GM21526 (cell line): ENCODE measurements around the gene OIT3.
"Not testable (repeated sequence)": the region's sequence is repeated elsewhere in the genome, so short reads cannot be mapped to it uniquely, and the experiment has no call there.

Experiments
- ATAC-seq: cut with Tn5 transposase; IDR thresholded peaks from one replicate; pipeline ENCODE4 v1.9.1; 2021; ENCODE audit warnings: moderate library complexity; ENCODE audit not compliant: unreplicated experiment, low FRiP score

Gene OIT3

DNA sequence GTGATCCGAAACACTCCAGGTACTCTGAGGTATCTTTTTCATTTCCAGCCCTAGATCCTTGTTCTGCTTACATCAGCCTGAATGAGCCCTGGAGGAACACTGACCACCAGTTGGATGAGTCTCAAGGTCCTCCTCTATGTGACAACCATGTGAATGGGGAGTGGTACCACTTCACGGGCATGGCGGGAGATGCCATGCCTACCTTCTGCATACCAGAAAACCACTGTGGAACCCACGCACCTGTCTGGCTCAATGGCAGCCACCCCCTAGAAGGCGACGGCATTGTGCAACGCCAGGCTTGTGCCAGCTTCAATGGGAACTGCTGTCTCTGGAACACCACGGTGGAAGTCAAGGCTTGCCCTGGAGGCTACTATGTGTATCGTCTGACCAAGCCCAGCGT is 5.1 kb downstream of the OIT3 start:
- ATAC-seq: no peak

DNA sequence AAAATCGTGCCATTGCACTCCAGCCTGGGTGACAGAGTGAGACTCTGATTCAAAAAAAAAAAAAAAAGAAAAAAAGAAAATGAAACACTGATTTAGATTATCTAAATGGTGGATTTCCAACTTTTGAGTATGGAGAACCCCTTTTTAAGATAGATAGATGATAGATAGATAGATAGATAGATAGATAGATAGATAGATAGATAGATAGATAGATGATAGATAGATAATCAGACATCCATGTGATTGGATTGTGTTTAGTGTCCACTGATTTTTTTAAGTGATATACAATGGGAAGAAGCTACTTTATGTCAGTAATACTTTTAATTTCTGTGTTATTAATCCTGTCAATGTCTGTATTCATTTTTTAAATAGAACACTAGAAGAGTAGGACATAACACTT is 6.0 kb downstream of the OIT3 start:
- no peak for ATAC-seq

- ATAC-seq: not testable (repeated sequence)
These were observed 10.5 kb downstream of the OIT3 start for GRCh38 chr10:72903941-72904446.

DNA sequence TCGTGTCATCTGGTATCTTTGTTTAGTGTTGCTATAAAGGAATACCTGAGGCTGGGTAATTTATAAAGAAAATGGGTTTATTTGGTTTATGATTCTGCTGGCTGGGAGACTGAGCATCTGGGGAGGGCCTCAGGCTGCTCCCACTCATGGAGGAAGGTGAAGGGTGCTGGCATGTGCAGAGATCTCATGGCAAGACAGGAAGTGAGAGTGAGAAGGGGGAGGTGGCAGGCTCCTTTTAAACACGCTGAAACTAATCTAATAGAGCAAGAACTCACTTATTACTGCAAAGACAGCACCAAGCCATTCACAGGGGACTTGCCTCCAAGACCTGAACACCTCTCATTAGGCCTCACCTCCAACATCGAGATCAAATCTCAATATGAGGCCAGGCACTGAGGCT is 11.3 kb downstream of the OIT3 start:
- no peak for ATAC-seq

DNA sequence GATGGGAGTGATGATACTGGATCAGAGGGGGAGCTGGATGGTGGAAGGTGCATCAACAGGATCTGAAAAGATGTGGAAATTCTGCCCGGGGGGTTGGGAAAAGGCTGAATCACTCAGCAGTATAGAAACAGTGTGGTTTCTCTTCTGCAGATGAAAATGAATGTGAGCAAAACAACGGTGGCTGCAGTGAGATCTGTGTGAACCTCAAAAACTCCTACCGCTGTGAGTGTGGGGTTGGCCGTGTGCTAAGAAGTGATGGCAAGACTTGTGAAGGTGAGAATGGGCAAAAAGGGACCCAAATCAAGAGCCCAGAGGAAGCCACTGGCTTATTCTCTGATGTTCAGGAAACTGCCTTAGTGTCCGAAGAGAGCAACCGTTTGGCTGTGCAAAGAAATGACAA is 12.9 kb downstream of the OIT3 start:
- ATAC-seq: no peak

GRCh38 chr10:72910705-72911104 is 17.2 kb downstream of the OIT3 start:
- no peak for ATAC-seq

- no peak for ATAC-seq
These were observed 18.2 kb downstream of the OIT3 start for GRCh38 chr10:72911758-72912157.

DNA sequence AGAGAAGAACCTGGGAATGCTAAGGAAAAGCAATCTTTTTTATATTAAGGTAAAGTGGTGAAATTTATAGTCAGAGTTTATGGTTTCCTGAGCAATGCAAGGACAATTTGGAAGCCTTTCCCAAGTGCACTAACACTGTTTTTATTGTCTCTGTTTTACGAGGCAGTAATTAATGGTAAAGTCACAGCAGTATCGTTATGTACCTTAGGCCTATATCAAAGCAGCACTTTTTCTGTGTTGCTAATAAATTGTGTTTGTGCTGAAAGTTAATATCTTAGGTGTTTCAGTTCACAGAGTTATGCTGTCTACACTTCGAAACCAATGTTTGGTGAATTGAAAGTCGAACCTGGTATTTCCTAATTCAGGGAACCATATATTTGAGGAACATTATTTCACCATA is 19.2 kb downstream of the OIT3 start:
- ATAC-seq: no peak

- ATAC-seq: no peak
These were observed 19.7 kb downstream of the OIT3 start for GRCh38 chr10:72913287-72913686.

- ATAC-seq: not testable (repeated sequence)
These were observed 23.7 kb downstream of the OIT3 start for GRCh38 chr10:72917201-72917600.

GRCh38 chr10:72917803-72918332 is 24.3 kb downstream of the OIT3 start:
- not testable (repeated sequence) for ATAC-seq

- ATAC-seq: no peak
These were observed 24.8 kb downstream of the OIT3 start for GRCh38 chr10:72918352-72918751.

GRCh38 chr10:72921147-72921683 is 27.7 kb downstream of the OIT3 start:
- not testable (repeated sequence) for ATAC-seq

GRCh38 chr10:72924351-72924750 is 30.8 kb downstream of the OIT3 start:
- no peak for ATAC-seq

DNA sequence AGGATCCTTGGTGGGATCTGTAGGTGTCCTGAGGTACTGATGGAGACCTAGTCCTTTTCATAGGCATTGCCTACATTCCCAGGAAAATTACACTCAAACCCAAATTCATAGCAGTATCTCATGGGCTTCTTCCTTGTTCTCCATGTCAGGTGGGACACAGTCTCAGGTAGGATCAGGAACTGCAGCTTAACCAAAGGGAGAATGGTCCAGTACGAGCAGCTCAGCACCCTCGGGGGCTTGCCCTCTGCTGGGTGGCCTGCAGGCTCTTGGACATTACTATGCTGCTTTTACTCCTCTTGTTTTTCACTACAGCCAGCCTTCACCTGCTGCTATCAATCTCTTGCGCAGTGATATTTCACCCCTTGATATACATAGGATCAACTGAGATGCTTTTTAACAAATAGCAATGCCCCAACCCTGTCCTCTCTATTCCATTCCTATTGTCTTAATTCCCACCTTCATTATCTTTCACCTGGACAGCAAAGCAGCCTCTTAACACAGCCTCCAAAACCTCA is 32.5 kb downstream of the OIT3 start:
- no peak for ATAC-seq

- no peak for ATAC-seq
These were observed 33.9 kb downstream of the OIT3 start for GRCh38 chr10:72927485-72927884.

- ATAC-seq: no peak
These were observed 35.3 kb downstream of the OIT3 start for GRCh38 chr10:72928798-72929197.

DNA sequence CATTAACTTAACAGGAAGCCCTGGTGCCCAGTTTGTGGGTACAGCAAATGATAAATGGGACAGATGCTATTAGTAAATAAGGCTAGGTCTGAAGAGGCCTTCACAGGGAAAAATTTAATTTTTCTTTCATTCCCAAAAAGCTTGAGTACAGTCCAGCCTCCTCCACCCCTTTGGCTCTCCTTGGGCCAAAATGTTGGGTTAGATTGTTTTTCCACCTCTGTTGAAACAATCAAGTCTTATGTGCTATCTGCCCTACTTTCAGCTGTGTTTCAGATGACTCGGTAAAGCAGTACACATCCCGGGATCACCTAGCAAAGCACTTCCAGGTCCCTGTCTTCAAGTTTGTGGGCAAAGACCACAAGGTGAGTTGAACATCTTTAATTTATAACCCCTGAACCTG is 36.7 kb downstream of the OIT3 start:
- no peak for ATAC-seq

GRCh38 chr10:72932259-72933015 is 38.9 kb downstream of the OIT3 start:
- ATAC-seq: no peak

DNA sequence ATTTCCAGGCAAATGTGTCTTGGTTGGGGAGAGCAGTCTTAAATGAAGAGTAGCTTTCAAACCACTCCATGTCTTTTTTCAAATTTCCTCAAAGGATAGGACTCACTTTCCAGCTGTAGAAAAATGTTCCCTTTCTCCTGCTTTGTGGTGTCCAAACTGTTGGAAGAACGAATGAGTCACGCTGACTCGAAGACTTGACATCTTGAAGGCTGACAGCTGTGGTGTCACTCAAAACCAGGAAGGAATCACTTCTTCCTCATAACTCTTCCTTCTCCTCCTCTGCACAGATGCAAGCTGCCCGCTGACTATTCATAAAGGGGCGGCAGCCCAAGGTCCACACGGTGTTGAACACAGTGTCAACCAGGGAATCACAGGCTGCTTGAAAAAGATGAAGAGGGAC is 41.8 kb downstream of the OIT3 start:
- ATAC-seq: no peak

DNA sequence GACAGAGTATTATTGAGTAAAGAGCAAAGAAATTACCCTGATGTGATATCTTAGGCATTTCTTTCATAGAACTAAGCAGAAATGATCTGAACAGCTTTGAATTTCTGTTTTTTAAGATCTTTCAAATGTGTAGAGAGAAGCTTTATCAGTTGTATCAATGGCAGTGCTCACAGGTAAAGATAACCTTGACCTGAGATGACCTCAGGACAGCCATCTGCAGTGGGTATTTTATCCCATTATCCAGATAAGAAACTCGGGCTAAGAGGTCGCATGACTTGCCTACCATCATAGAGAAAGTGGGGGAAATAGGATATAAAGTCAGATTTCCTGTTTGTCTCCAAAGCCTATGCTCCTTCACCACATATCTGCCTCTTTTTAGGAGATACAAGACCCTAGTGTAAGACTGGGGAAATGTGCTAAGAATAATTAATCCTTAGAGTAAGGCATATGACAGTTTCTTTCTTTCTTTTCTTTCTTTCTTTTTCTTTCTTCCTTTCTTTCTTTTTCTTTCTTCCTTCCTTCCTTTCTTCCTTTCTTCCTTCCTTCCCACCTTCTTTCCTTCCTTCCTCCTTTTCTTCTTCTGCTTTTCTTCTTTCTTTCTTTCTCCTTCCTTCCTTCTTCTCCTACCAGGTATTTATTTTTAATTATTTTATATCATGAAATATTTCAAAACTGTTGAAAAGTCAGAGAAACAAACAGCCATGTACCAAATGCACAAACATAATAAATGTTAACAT is 50.1 kb downstream of the OIT3 start:
- no peak for ATAC-seq
